GM20431 (cell line): Measurements from ENCODE around the gene WLS.
"Not testable (repeated sequence)": the region's sequence is repeated elsewhere in the genome, so short reads cannot be mapped to it uniquely, and the experiment has no call there.

Experiments used
- in situ Hi-C: fragments of 300-500 bp; cut with MseI, MboI; formaldehyde crosslinking; loops from one replicate; pipeline ENCODE4 v1.15.0; 2020; ENCODE audit warnings: low sequenced_read_pairs; ENCODE audit not compliant: unreplicated experiment

Gene WLS

GRCh38 chr1:68173936-68174737 lies 58.2 kb downstream of the WLS start:
- in situ Hi-C loops = no loop called here

GRCh38 chr1:68173283-68173935 lies 58.9 kb downstream of the WLS start:
- in situ Hi-C loops = no loop called here

- in situ Hi-C loops = not testable (repeated sequence)
Measured at GRCh38 chr1:68171795-68172194, 60.5 kb downstream of the WLS start.

- in situ Hi-C loops = no loop called here
Measured at GRCh38 chr1:68168545-68169171, 63.7 kb downstream of the WLS start.

- in situ Hi-C loops = no loop called here
Measured at GRCh38 chr1:68167211-68167610, 65.1 kb downstream of the WLS start.

GRCh38 chr1:68166348-68166747 lies 66.0 kb downstream of the WLS start:
- in situ Hi-C loops = no loop called here

- in situ Hi-C loops = no loop called here
Measured at GRCh38 chr1:68165665-68166064, 66.7 kb downstream of the WLS start.

GRCh38 chr1:68164918-68165317 lies 67.4 kb downstream of the WLS start:
- in situ Hi-C loops = no loop called here

- in situ Hi-C loops = no loop called here
Measured at GRCh38 chr1:68163220-68163619, 69.1 kb downstream of the WLS start.

GRCh38 chr1:68162761-68163160 lies 69.6 kb downstream of the WLS start:
- in situ Hi-C loops = no loop called here

- in situ Hi-C loops = not testable (repeated sequence)
Measured at GRCh38 chr1:68161672-68162071, 70.7 kb downstream of the WLS start.

GRCh38 chr1:68160935-68161334 lies 71.4 kb downstream of the WLS start:
- in situ Hi-C loops = not testable (repeated sequence)

GRCh38 chr1:68160021-68160420 lies 72.3 kb downstream of the WLS start:
- in situ Hi-C loops = no loop called here

GRCh38 chr1:68158837-68159236 lies 73.5 kb downstream of the WLS start:
- in situ Hi-C loops = no loop called here

GRCh38 chr1:68157416-68157815 lies 74.9 kb downstream of the WLS start:
- in situ Hi-C loops = no loop called here

- in situ Hi-C loops = no loop called here
Measured at GRCh38 chr1:68151690-68152089, 80.6 kb downstream of the WLS start.

- in situ Hi-C loops = no loop called here
Measured at GRCh38 chr1:68149907-68150306, 82.4 kb downstream of the WLS start.

- in situ Hi-C loops = no loop called here
Measured at GRCh38 chr1:68149110-68149798, 83.1 kb downstream of the WLS start.

GRCh38 chr1:68148631-68149030 lies 83.7 kb downstream of the WLS start:
- in situ Hi-C loops = no loop called here

- in situ Hi-C loops = no loop called here
Measured at GRCh38 chr1:68147534-68148171, 84.7 kb downstream of the WLS start.
